G401 (cell line): Measurements from ENCODE around the gene FSTL3. TPM values are rescaled to one million over a fixed set of nuclear protein-coding genes. Genes with fewer than 3 reads are reported as not detected.
"Not testable (repeated sequence)": the region's sequence is repeated elsewhere in the genome, so short reads cannot be mapped to it uniquely, and the experiment has no call there.

Source experiments
- DNase-seq: peaks from one replicate; pipeline ENCODE4 v3.0.0-alpha.2; 2015; ENCODE audit warnings: low spot score
- in situ Hi-C: cut with HindIII; loops from 2 replicates; pipeline ENCODE4 v1.10.0; 2016; ENCODE audit warnings: low sequenced_read_pairs, mixed read lengths
- total RNA-seq: library from RNA; depleted of rRNA; stranded (reverse); fragments of >200 nt; shearing (Covaris generic); gene quantifications from 2 replicates; pipeline ENCODE4 v1.2.3, GENCODE V29; 2014; rRNA removed

FSTL3 gene
- total RNA-seq, 1 experiment from 2014 or later: 26.0 TPM

DNA sequence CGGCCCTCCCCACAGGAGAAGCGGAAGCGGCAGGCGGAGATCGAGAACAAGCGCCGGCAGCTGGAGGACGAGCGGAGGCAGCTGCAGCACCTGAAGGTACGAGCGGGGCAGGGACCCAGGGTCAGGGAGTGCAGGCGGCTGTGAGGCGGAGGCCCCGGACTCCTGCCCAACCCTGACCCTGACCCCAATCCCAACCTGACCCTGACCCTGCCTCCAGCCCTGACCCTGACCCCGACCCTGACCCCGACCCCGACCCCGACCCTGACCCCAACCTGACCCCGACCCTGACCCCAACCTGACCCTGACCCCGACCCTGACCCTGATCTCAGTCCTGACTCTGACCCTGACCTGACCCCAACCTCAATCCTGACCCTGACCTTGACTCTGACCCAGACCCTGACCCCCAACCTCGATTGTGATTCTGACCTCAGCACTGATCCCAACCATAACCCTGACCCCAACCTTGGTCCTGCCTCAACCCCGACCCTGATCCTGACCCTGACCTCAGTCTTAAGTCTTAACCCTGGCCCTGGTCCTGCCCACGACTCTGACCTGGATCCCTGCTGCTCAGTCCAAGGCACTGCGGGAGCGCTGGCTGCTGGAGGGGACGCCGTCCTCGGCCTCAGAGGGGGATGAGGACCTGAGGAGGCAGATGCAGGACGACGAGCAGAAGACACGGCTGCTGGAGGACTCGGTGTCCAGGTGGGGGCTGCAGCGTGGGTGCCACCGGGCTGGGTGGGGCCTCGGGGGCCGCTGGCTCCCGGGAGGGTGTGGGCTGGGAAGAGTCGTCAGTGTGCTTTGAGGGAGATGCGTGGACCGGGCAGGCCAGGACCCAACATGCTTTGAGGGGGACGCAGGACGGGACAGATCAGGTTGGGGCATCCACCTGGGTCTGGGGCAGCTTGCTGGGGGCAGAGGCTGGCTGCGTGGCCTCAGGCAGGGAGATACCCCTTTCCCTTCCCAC is 51.1 kb downstream of the FSTL3 start:
- in situ Hi-C loops: no loop called here
- no peak for DNase-seq

DNA sequence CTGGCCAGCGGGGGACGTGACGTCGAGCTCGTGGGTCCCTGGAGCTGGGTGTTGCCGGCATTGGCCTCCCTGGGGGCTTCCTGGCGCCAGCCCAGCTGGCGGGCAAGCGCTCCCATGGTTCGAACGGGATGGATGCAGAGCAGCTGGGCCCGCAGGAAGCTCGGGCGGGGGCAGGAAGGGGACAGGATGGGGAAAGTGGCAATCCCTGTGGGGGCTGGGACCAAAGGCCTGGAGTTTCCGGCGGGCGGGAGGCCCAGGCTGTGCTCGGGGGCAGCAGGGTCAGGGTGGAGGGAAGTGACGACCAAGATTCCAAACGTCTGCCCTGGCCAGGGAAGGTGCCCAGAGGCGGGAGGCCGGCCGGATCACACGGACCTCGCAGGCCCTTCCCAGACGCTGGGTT is 51.8 kb downstream of the FSTL3 start:
- no peak for DNase-seq
- in situ Hi-C loops: no loop called here

GRCh38 chr19:729564-729963 is 53.4 kb downstream of the FSTL3 start:
- in situ Hi-C loops, DNase-seq: not testable (repeated sequence)

DNA sequence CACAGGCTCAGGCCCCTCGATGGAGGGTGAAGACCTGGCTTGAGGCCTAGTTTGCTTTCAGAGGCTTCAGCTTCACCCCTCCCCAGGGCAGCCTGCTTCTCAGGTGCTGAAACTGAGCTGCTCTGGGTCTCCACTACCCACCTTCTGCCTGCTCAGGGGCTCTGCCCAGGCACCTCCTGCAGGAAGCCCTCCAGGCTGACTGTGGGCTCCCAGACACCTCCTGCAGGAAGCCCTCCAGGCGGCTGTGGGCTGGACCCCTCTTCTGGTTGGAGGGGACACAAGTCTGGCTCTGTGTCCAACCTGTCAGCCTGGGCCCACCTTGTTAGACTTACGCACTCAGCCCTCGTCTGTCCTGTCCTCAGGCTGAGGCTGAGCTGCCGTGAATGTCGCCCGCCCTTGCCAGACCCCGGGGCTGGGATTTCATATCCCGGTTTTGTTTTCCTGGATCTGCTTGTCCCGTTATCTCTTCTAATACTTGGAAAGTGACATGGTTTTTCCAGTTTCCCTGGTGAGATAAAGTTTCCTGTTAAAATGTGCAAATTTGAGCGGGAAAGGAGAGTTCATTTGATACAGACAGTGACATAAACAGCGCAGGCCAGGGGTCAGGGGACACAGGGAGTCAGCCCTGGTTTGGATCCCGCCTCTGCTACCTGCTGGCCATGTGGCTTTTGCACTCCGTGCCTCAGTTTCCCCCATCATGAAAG is 53.9 kb downstream of the FSTL3 start:
- no peak for DNase-seq
- in situ Hi-C loops: no loop called here

DNA sequence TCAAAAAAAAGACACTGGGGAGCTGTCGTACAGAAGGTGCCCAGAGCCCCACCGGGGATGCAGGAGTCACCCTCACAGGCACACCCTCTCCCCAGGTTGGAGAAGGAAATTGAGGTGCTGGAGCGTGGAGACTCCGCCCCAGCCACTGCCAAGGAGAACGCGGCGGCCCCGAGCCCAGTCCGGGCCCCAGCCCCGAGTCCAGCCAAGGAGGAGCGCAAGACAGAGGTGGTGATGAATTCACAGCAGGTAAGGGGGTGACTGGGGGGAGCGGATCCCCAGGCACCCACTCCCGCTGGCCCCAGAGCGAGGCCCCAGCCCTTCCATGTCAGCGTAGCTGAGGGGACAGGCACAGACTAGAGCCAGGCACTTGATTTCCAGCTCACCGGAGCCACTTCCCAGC is 54.8 kb downstream of the FSTL3 start:
- in situ Hi-C loops: no loop called here
- no peak for DNase-seq

DNA sequence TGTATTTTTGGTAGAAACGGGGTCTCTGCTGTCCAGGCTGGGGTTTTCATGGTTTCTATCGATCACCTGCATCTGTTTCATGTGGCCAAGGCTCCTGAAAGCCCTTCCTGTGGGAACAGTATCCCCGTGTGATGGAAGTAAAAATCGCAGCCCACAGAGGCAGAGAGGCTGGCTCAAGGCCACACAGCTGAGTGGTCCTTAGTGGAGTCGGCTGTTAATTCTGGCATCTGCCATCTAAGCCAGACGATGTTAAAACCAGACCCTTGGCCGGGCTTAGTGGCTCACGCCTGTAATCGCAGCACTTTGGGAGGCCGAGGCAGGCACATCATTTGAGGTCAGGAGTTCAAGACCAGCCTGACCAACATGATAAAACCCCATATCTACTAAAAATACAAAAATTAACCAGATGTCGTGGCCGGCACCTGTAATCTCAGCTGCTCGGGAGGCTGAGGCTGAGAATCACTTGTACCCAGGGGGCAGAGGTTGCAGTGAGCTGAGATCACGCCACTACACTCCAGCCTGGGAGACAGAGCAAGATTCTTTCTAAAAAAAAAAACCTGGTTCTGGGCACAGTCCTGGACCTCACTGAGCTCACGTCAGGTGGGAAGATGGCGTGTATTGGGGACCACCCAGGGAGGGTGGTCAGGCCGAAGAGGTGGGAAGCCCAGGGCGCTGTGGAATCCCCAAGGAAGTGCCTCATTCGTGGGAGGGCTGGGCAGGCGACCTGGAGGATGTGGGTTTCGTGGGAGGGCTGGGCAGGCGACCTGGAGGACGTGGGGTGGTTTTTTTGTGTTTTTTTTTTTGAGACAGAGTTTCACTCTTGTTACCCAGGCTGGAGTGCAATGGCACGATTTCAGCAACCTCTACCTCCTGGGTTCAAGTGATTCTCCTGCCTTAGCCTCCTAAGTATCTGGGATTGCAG is 56.2 kb downstream of the FSTL3 start:
- no peak for DNase-seq
- in situ Hi-C loops: no loop called here

Other genes with a start within 250 kb of the FSTL3 start
- gene SHC2, start 215.4 kb upstream of the FSTL3 start, total RNA-seq: 12.7 and 14.3 TPM in 2 replicates
- 0.14 TPM in 1 of 2 replicates, not detected in the other for gene MADCAM1, start 179.9 kb upstream of the FSTL3 start, total RNA-seq
- gene TPGS1, start 168.9 kb upstream of the FSTL3 start, total RNA-seq: 89.0 and 129 TPM in 2 replicates
- gene CDC34, start 144.6 kb upstream of the FSTL3 start, total RNA-seq: 178 and 208 TPM in 2 replicates
- 0.17 and 0.74 TPM in 2 replicates for gene GZMM, start 132.3 kb upstream of the FSTL3 start, total RNA-seq
- 618 and 674 TPM in 2 replicates for gene BSG, start 103.8 kb upstream of the FSTL3 start, total RNA-seq
- 6.0 and 6.7 TPM in 2 replicates for gene HCN2, start 86.5 kb upstream of the FSTL3 start, total RNA-seq
- gene POLRMT, start 42.9 kb upstream of the FSTL3 start, total RNA-seq: 62.0 and 62.8 TPM in 2 replicates
- gene FGF22, start 36.5 kb upstream of the FSTL3 start, total RNA-seq: not detected in 2 replicates
- gene RNF126, start 13.2 kb upstream of the FSTL3 start, total RNA-seq: 44.5 and 48.7 TPM in 2 replicates
- gene PRSS57, start 19.1 kb downstream of the FSTL3 start, total RNA-seq: not detected in 2 replicates
- gene PALM, start 32.5 kb downstream of the FSTL3 start, total RNA-seq: 30.0 and 49.6 TPM in 2 replicates
- gene MISP, start 74.7 kb downstream of the FSTL3 start, total RNA-seq: 1.2 and 2.8 TPM in 2 replicates
- 273 and 361 TPM in 2 replicates for gene PTBP1, start 121.1 kb downstream of the FSTL3 start, total RNA-seq
- 47.9 and 54.5 TPM in 2 replicates for gene PLPPR3, start 145.6 kb downstream of the FSTL3 start, total RNA-seq
- 0.25 TPM in 1 of 2 replicates, not detected in the other for gene AZU1, start 151.4 kb downstream of the FSTL3 start, total RNA-seq
- gene PRTN3, start 164.6 kb downstream of the FSTL3 start, total RNA-seq: 2.3 TPM in 1 of 2 replicates, not detected in the other
- not detected in 2 replicates for gene ELANE, start 175.9 kb downstream of the FSTL3 start, total RNA-seq
- gene CFD, start 183.3 kb downstream of the FSTL3 start, total RNA-seq: 3.6 and 6.1 TPM in 2 replicates
- gene MED16, start 216.8 kb downstream of the FSTL3 start, total RNA-seq: 51.0 and 58.7 TPM in 2 replicates
- not detected in 2 replicates for gene RNU6-9, start 217.1 kb downstream of the FSTL3 start, total RNA-seq
- 12.7 and 13.9 TPM in 2 replicates for gene R3HDM4, start 236.8 kb downstream of the FSTL3 start, total RNA-seq
- 1.8 and 1.9 TPM in 2 replicates for gene KISS1R, start 240.9 kb downstream of the FSTL3 start, total RNA-seq
- 95.4 and 103 TPM in 2 replicates for gene ARID3A, start 249.6 kb downstream of the FSTL3 start, total RNA-seq